NCI-H2029 (cell line): ENCODE measurements around the gene TRPV6.

Experiments used
- DNase-seq: peaks from one replicate; lab custom pipeline; 2025; lab: John Stamatoyannopoulos, UW

TRPV6 gene

DNA sequence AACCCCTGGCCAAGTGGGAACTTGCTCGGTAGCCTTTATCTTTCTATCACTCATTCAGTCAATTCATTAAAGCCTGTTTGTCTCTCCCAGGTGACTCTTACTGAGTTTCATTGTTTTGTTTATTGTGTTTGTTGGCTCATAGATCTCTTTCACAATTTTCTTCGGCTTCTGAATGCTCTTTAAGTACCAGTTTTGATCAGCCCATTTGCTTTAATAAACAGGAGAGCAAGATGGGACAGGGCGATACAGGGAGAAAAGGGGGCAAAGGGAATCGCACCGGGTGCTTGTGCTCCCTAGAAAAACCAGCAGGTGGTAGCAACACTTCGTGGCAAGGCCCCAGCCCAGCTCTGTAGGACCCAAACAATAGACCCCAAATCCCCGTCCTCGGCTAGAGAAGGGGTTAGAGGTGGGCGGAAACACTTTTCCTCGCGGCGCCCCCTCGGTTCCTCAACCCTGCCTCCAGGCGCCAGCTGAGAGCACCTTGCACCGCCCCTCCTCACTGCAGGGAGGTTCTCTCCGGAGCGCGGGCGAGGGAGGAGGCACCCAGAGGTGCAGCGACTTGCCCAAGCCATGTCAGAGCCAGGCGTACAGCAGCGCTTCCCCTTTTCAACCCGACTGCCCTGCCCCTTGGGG is 31.7 kb downstream of the TRPV6 start:
- DNase-seq, result peak; percentile 28

DNA sequence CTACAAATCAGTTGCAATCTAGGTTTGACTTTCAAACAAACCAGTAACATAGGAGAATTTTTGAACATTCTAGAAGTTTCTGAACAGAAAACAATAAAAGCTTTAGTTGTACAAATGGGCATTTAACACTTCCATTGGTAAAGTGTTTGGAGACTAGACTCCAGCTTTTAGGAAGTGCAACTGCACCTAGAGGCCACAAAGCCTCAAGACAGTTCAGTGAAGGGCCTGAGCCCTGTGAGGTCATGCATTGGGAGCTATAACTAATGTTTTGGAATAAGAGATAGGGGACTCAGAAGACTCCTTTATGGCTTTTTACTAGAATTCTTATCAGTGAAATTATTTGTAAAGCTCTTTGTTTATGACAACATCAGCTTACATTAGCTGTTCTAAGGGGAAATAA is 33.6 kb downstream of the TRPV6 start:
- no peak for DNase-seq

DNA sequence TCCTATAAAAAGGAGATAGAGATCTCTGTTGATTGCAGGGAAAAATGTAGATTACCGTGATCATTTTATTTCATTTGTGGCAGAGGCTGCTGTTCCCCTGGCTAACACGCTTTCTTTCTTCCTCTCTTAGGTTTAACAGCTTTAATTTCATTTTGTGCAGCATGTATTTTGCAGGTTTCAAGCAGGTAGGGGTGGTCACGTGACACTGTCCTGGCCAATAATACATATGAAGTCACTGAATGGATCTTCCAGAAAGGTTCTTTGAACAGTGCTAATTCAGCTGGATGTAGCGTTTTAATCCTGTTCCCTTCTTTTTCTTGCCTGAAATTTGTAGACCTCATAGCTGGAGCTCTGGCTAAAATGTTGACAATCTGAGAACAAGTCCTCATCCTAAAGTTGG is 34.3 kb downstream of the TRPV6 start:
- no peak for DNase-seq

DNA sequence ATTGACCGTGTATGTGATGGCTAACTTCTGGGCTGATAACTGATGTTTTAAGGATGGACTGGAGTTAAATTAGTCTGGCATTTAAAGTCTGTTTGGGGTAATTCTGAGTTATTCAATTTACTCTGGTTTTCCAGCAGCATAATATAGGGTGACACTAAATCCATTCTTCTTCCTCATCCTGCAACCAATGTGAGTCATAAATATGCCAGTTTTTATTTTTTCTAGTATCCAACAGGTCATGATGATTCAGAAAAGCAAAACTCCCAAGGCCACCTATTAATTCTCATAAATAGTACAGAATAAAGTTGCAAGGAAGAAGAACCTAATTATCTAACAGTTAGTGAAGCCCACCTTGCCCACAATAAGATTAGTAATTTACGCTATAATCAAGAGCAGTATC is 38.2 kb downstream of the TRPV6 start:
- no peak for DNase-seq

DNA sequence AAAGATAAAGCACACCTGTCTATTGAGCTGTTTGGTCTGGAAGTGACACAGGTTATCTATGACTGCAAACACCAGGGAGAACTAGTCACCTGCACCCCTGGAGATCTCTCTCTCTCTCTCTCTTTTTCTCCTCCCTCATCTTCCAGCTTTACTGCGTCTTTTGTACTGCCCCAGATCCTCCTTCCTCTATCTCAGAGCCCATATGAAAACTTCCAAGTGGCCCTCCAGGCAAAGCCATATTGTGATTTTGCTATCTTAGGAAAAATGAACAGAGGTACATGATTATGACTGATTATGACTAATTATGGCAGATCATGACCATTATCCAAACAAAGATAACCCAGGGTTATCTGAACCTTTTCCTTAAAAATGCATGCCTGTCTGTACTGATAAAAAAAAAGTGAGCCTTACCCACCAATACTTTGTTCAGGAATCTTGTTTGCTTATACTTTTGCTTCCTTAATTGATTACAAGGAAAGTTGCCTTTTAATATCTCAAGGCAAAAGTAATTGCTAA is 43.2 kb downstream of the TRPV6 start:
- no peak for DNase-seq

DNA sequence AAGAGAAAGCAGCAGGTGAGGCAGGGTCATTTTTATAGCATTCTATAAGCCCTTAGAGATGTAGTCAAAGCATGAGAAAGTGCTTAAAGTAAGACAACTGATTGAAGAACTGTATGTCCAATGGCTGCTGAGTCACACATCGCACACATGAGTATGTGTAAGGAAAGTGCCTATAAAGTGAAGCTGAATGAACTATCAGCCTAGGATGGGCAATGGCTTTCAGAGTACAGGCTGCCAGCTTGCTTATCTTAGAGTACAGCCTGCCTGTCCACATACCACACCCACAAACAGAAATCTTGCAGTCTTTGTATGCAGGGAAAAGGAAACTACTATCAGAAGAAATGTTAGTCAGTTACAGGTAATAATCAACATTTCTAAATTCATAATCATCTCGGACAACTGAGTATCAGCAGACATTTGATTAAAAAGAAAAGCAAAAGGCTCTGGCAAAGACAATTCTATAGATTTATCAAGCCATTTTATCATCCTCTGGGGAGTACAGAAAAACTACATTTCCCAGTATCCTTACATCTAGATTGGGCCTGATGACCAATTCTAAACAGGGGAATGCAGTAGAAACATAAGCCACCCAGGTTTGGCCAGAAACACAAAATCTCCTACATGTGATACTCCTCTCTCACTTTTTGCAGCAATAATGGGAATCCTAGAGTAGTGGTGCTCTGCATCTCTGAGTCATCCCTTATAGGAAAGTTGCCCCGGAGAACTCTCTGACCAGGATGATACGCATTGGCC is 46.9 kb downstream of the TRPV6 start:
- DNase-seq, result no peak

DNA sequence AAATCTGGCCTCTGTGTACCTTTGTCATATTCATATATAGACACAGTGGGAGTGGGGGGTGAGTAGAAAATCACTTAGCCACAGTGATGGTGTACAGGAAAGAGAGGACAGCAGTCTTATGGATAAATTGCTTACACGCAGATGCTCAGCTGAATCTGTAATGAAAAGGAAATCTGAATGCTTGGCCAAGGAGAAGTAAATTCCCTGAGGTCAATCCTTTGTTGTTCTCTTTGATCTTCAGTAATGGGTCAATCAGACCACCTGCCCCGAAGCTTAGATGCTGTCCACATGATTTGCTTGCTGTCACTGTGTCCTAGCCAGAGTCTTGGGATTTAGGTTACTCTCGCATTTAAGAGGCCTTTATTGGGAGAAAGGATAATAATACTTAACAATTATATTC is 49.1 kb downstream of the TRPV6 start:
- DNase-seq, result no peak

DNA sequence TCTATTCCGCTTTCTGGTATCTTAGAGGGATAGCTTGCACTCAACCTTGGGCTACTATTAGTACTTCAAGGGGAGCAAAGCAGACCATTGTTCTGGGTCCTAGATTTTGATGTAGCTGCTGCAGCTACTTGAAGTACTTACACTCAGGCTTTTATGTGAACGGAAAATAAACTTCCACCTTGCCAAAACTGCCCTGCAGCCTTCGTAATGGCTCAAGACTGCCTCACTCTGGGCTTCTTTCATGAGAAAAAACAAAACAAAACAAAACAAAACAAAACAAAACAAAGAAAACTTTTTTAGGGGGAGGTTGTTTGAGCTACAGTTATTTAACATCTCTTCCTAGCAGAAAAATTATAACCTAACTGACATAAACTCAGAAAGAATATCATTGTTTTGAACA is 50.1 kb downstream of the TRPV6 start:
- DNase-seq, result no peak

DNA sequence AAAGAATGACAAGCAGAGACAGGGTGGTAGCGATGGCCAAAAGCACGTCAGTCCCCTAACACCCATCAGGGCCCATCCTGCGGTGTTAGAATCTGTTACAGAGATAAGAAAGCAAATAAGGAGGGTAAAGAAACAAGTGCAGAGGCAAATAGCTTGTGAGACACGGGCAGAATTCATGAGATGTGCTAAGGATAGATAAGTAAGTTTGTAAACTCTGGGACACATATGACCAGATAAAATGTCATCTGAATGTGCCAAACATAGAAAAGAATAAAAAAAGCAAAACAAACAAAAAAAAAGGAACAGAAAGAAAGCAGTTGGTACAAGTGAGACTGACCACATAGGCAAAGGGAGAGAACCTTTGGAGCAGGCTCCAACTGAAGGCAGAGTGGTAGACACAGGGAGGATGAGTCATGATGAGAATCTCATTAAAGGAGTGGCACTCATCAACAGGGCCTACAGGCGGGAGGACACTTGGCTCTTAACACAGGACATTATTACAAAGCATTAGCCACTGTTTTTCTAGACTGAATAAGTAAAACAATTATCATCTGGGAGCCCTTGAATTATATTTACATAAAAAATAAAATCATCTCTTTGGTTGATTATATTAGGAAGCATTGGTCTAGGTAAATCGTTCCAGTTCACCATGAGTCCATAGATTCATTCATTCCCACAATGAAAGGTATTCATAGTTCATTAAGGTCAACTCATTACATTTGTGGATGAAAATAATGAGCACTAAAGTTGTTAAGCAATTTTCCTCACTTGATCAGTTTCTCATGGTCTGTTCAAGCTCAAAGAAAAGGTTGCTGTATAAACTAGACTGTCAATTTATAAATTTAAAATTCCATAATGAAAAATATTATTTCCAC is 52.1 kb downstream of the TRPV6 start:
- DNase-seq, result no peak

DNA sequence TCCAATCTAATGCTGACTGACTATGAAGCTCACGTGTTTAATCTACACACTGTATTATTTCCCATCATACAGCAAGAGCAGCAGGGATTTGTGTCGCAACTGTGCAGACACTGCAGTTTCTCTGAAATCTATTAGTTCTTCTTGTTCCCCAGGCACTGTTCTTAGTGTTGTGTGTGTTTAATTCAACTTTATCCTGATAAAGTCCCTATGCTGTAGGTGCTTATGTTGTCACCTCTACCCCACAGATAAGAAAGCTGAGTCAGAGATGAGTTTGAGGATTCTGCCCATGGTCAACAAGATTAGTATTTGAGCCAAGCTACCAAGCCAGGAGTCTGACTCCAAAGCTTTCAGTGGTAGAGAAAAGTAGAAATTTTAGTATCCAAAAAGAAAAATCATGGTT is 53.1 kb downstream of the TRPV6 start:
- DNase-seq, result no peak

DNA sequence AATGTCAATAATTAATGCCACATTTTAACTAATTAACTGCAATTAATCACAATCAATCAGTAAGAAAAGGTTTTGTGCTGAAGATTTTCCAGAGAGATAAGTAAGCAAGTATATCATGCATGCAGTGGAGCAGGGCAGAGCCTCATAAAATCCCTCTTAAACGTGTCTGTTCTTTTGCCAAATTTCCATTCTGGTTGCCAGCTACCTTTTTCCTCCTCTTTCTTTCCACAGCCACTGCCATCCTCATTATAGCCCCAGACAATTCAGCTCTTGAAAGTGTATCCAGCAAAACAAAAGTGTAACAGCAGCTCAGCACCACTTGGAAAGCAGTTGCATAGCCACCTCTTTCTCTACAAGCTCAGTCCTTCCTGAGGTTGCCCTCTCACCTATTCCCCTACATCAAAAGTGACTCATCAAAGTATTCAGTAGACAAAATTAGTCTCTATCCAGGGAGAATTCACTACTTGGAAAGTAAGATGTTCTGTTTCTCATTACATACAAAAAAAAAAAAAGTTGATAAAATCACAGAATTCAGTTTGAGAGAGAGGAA is 57.5 kb downstream of the TRPV6 start:
- DNase-seq, result no peak

DNA sequence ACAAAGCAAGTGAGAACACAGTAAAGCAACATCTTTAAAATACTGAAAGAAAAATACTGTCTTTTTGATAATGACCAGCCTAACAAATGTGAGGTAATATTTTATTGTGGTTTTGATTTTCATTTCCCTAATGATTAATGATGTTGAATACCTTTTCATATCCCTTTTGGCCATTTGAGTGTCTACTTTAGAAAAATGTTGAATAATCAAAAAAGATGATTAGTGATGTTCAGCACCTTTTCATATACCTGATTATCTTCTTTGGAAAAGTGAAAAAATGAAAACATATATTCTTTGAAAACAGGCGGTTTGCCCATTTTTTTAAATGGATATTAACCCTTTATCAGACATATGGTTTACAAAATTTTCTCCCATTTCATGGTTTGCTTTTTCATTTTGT is 62.8 kb downstream of the TRPV6 start:
- DNase-seq, result no peak
